LNCAP (cell line): ENCODE results near the gene DUS1L.
A peak's percentile ranks its signal among the peaks of the same experiment; 100 is the strongest.

Experiments used
- TF ChIP-seq, protein P1 (sequence below): fragments of 450-650 bp; IDR thresholded peaks from 2 replicates; pipeline ENCODE4 v1.5.1; 2017; ENCODE audit warnings: mild to moderate bottlenecking

Gene DUS1L

DNA sequence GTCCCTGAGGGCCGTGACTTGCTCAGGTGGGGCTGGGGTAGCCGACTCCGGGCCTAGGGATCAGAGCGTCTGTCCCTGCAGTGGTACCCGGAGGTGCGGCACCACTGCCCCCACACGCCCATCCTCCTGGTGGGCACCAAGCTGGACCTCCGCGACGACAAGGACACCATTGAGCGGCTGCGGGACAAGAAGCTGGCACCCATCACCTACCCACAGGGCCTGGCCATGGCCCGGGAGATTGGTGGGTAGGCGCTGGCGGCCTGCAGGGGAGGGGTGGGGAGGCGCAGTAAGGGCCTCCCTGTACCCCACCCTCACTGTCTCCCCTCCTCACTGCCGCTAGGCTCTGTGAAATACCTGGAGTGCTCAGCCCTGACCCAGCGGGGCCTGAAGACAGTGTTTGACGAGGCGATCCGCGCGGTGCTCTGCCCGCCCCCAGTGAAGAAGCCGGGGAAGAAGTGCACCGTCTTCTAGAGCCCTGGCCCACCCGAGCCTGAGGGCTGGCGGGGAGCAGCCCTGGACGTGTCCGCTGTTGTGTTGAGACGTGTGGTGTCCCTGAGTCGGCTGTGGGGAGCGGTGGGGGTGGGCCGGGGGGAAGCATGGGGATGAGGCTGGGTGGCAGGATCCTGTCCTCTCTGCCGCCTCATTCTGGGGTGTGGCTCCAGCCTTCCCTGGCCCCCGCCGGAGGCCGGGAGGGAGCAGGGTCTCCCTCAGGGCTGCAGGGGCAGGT is 32.1 kb downstream of the DUS1L start:
- TF ChIP-seq, protein P1, sequence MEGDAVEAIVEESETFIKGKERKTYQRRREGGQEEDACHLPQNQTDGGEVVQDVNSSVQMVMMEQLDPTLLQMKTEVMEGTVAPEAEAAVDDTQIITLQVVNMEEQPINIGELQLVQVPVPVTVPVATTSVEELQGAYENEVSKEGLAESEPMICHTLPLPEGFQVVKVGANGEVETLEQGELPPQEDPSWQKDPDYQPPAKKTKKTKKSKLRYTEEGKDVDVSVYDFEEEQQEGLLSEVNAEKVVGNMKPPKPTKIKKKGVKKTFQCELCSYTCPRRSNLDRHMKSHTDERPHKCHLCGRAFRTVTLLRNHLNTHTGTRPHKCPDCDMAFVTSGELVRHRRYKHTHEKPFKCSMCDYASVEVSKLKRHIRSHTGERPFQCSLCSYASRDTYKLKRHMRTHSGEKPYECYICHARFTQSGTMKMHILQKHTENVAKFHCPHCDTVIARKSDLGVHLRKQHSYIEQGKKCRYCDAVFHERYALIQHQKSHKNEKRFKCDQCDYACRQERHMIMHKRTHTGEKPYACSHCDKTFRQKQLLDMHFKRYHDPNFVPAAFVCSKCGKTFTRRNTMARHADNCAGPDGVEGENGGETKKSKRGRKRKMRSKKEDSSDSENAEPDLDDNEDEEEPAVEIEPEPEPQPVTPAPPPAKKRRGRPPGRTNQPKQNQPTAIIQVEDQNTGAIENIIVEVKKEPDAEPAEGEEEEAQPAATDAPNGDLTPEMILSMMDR, result no peak

GRCh38 chr17:82031885-82032627 is 33.5 kb downstream of the DUS1L start:
- TF ChIP-seq, protein P1, result no peak

DNA sequence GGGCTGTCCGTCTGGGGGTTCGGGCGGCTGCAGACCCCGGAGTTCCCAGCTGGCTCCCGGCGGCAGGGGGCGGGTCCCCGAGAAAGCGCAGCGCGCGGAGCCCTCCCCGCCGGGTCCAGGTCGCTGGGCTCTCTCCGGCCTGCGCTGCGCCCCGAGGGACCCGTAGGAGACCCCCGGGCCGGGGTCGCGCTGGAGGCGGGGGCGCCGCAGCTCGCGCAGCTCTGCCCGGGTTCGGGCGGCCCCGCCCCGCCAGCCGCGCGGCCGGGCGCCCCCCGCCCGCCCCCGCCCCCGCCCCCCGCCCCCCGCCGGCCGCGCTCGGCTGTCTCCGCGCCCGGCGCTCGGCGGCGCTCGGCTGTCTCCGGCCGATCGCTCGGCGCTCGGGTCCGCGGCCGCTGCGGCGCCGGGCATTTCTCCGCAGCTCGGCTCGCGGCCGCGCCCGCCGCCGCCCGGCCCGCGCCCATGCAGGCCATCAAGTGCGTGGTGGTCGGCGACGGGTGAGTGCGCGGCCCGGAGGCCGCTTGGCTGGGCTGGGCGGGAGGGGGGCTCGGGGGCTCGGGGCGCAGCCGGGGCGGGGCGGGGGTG is 34.2 kb downstream of the DUS1L start, which contains the start of gene RAC3:
RAC3 (plus strand) TSS at position 376 of the 582 bp plus-strand sequence; CDS start at position 460, 84 bp downstream.
- TF ChIP-seq, protein P1, result no peak

DNA sequence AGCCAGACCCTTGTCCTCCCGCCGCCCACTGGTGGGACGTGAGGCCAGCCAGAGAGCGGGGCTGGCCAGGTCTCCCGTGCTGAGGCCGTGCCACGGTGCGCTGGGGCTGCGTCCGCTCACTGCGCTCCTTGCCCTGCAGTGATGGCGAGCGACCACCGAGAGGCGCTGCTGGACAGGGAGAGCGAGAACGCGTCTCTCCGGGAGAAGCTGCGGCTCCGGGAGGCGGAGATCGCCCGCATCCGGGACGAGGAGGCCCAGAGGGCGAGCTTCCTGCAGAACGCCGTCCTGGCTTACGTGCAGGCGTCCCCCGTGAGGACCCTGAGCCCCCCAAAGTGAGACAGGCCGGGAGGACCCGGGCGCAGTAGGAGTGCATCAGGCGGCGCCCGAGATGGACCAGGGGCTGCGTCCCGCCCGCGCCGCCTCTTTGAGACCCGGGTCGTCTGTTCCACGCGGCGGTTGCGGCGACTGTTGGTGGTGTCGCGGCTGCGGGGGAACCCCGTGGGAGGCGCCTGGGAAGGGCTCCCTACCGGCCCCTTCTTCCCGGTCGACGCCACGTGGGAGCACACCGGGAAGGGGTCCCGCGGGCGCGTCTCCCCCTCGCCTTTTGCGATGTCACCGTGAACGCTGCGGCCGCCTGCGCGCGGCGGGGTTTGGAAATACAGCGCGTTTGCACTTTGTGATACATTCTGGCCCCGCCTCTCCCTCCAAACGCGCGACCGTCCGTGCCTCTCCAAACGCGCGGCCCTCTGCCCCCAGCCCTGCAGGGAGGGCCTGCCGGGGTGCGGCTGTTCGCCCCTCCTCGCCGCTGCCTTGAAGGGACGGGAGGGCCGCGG is 34.9 kb downstream of the DUS1L start:
- TF ChIP-seq, protein P1, result peak; percentile 79

- TF ChIP-seq, protein P1, result no peak
Observed at GRCh38 chr17:82029990-82030469, 35.6 kb downstream of the DUS1L start.

DNA sequence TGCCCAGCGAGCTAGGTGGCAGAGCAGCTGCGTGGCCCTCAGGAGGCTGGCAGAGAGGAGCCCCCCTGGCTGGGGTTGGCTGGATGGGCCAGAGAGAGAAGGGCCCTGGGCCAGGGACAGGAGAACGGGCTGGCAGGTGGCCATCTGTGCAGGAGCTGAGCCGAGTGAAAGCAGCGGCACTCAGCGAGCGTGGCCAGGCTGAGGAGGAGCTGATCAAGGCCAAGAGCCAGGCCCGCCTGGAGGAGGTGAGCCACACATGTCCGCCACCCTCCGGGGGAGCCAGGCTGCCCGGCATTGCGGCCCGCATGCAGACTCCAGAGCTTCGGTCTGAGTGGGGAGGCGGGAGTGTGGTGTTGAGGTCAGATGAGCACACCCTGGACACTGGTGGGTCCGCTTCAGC is 36.2 kb downstream of the DUS1L start:
- TF ChIP-seq, protein P1, result no peak

GRCh38 chr17:82028966-82029365 is 36.6 kb downstream of the DUS1L start:
- TF ChIP-seq, protein P1, result no peak
